H1 (cell line): ENCODE data around the gene POLR3A. TPM values are rescaled to one million over a fixed set of nuclear protein-coding genes. Genes with fewer than 3 reads are reported as not detected.

Source experiments
- CHD7 ChIP-seq: fragments of 300-600 bp; sonication (generic); IDR thresholded peaks from 2 replicates; pipeline ENCODE4 v1.7.1; 2012; ENCODE audit warnings: low read length, moderate library complexity, mild to moderate bottlenecking, inconsistent platforms; ENCODE audit not compliant: insufficient replicate concordance
- HDAC2 ChIP-seq, 2 experiments: fragments of 300-600 bp in 1 of 2; sonication (generic) in 1 of 2; IDR thresholded peaks; 2 replicates each; pipeline ENCODE4 v1.6.1; 2011 to 2012; ENCODE audit warnings: low read depth in 2 of 2, low read length in 2 of 2, mild to moderate bottlenecking in 2 of 2, moderate library complexity in 2 of 2, borderline replicate concordance in 1 of 2, inconsistent platforms in 1 of 2
- POLR2AphosphoS5 ChIP-seq: IDR thresholded peaks from 2 replicates; pipeline ENCODE4 v1.6.1; 2011; ENCODE audit warnings: low read depth, low read length
- RNF2 ChIP-seq: fragments of 200-900, 300-1000 bp; sonication (generic); IDR thresholded peaks from 2 replicates; pipeline ENCODE4 v1.7.1; 2016; ENCODE audit warnings: borderline replicate concordance, low read depth, mild to moderate bottlenecking, antibody characterized with exemption, low read length; ENCODE audit not compliant: poor library complexity, severe bottlenecking; ENCODE audit errors: missing control alignments
- RXRA ChIP-seq: IDR thresholded peaks from 2 replicates; pipeline ENCODE4 v1.6.1; 2011; ENCODE audit warnings: low read depth, mild to moderate bottlenecking, low read length, moderate library complexity; ENCODE audit not compliant: insufficient read depth
- TEAD4 ChIP-seq: IDR thresholded peaks from 2 replicates; pipeline ENCODE4 v1.6.1; 2012; ENCODE audit warnings: low read depth, low read length, inconsistent platforms, mixed read lengths
- polyA plus RNA-seq, 7 experiments: library from polyadenylated mRNA; depleted of rRNA in 3 of 7; stranded (reverse) in 5 of 7; unstranded in 2 of 7; fragments of >200 nt in 5 of 7; fragments of 200-250 nt in 2 of 7; gene quantifications; 1 replicate in 5 of 7; 2 replicates in 1 of 7; 4 replicates in 1 of 7; pipeline versions ENCODE4 v1.2.1 to v1.2.3, GENCODE V29; 2011 to 2013; ENCODE audit warnings: missing spikeins in 2 of 7, mixed read lengths in 2 of 7
- total RNA-seq: library from RNA; stranded (reverse); fragmentation: NEBNext Ultra II Directional; extraction: Animal tissue kit (Norgen Biotek cat#: 25700); gene quantifications from 2 replicates; pipeline ENCODE4 v1.2.1, GENCODE V29; 2021
- TF ChIP-seq, protein P1 (sequence below): IDR thresholded peaks from 2 replicates; pipeline ENCODE4 v1.6.1; 2012; ENCODE audit warnings: low read length, inconsistent platforms

Gene POLR3A
- total and polyA plus RNA-seq, 2 of the 8 experiments (the other 6 are each of a cell fraction or from before 2014, with no cell fraction given), result 11.3 to 38.6 TPM

DNA sequence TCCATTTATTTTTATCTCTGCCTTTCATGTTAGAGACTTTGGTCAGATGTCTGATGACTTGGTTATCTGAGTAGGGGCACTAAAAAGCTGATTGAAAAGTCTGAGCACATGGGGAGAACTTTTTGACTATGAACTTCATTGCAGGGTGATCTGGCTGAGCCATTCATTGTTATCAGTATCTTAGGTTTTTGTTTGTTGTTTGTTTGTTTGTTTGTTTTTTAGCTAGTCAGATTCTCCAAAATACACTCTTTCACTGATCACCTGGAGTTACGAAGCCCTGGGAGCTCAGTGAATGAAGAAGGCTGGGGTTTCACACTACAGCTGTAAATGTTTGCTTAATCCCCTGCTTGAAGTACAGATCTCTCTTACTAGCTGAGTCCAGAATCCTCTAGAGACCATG, 74.2 kb downstream of the POLR3A start (continued):
- TF ChIP-seq CHD7, result no peak
- no peak for TF ChIP-seq RXRA
- no peak for TF ChIP-seq TEAD4
- TF ChIP-seq, protein P1, sequence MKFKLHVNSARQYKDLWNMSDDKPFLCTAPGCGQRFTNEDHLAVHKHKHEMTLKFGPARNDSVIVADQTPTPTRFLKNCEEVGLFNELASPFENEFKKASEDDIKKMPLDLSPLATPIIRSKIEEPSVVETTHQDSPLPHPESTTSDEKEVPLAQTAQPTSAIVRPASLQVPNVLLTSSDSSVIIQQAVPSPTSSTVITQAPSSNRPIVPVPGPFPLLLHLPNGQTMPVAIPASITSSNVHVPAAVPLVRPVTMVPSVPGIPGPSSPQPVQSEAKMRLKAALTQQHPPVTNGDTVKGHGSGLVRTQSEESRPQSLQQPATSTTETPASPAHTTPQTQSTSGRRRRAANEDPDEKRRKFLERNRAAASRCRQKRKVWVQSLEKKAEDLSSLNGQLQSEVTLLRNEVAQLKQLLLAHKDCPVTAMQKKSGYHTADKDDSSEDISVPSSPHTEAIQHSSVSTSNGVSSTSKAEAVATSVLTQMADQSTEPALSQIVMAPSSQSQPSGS, result no peak
- TF ChIP-seq RNF2, result no peak
- TF ChIP-seq POLR2AphosphoS5, result no peak
- no peak for TF ChIP-seq HDAC2 (IDR thresholded peaks at IDR 0.05; ENCODE audit: borderline replicate concordance in 1 of 2, low read depth in 2 of 2, low read length in 2 of 2)
